GM19463 (cell line): ENCODE measurements around the gene PDE10A.

Source experiments
- ATAC-seq: cut with Tn5 transposase; IDR thresholded peaks from one replicate; pipeline ENCODE4 v1.9.1; 2021; ENCODE audit warnings: mild to moderate bottlenecking, moderate library complexity; ENCODE audit not compliant: unreplicated experiment

The PDE10A gene

GRCh38 chr6:165656581-165657324, 6.3 kb downstream of the PDE10A start:
- no peak for ATAC-seq

GRCh38 chr6:165655191-165655590, 7.8 kb downstream of the PDE10A start:
- no peak for ATAC-seq

- ATAC-seq, result no peak
These were observed 8.9 kb downstream of the PDE10A start for GRCh38 chr6:165654144-165654543.

- no peak for ATAC-seq
These were observed 9.4 kb downstream of the PDE10A start for GRCh38 chr6:165653607-165654006.

GRCh38 chr6:165653196-165653595, 9.8 kb downstream of the PDE10A start:
- ATAC-seq, result no peak

- ATAC-seq, result no peak
These were observed 10.3 kb downstream of the PDE10A start for GRCh38 chr6:165652766-165653165.

- no peak for ATAC-seq
These were observed 13.6 kb downstream of the PDE10A start for GRCh38 chr6:165649166-165650137.

- ATAC-seq, result no peak
These were observed 16.0 kb downstream of the PDE10A start for GRCh38 chr6:165647041-165647440.

- no peak for ATAC-seq
These were observed 17.1 kb downstream of the PDE10A start for GRCh38 chr6:165645919-165646318.

- ATAC-seq, result no peak
These were observed 18.3 kb downstream of the PDE10A start for GRCh38 chr6:165644586-165645266.

GRCh38 chr6:165643015-165643414, 20.0 kb downstream of the PDE10A start:
- no peak for ATAC-seq

- no peak for ATAC-seq
These were observed 21.3 kb downstream of the PDE10A start for GRCh38 chr6:165641672-165642156.

- no peak for ATAC-seq
These were observed 22.2 kb downstream of the PDE10A start for GRCh38 chr6:165640806-165641205.

- no peak for ATAC-seq
These were observed 24.5 kb downstream of the PDE10A start for GRCh38 chr6:165638530-165638929.

- ATAC-seq, result no peak
These were observed 25.5 kb downstream of the PDE10A start for GRCh38 chr6:165637586-165637985.

- no peak for ATAC-seq
These were observed 26.5 kb downstream of the PDE10A start for GRCh38 chr6:165636402-165637048.

GRCh38 chr6:165635965-165636364, 27.1 kb downstream of the PDE10A start:
- ATAC-seq, result no peak

- ATAC-seq, result no peak
These were observed 28.8 kb downstream of the PDE10A start for GRCh38 chr6:165634101-165634880.

GRCh38 chr6:165632194-165632593, 30.8 kb downstream of the PDE10A start:
- no peak for ATAC-seq

GRCh38 chr6:165630544-165630953, 32.5 kb downstream of the PDE10A start:
- no peak for ATAC-seq
